ENCODE measurements around the gene GALNT9.

DNA sequence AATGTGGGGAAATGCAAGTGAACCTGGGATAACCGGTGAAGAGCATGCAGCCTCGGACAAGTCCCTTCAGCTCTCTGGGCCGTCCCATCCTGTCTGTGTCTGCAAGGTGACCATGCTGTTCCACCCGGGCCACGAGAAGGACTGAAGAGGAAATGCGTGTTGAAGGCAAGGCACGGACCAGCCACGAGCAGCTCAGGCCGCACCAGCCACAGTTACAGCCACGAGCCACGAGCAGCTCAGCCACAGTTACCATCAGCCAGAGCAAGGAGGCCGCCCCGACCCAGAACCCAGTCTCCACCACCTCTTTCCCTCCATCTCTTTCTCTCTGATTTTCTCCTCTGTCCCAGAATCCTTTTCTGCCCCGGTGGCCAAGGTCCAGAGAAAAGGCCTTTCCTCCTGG is 18.8 kb upstream of the GALNT9 start:
- TF ChIP-seq, protein P1, sequence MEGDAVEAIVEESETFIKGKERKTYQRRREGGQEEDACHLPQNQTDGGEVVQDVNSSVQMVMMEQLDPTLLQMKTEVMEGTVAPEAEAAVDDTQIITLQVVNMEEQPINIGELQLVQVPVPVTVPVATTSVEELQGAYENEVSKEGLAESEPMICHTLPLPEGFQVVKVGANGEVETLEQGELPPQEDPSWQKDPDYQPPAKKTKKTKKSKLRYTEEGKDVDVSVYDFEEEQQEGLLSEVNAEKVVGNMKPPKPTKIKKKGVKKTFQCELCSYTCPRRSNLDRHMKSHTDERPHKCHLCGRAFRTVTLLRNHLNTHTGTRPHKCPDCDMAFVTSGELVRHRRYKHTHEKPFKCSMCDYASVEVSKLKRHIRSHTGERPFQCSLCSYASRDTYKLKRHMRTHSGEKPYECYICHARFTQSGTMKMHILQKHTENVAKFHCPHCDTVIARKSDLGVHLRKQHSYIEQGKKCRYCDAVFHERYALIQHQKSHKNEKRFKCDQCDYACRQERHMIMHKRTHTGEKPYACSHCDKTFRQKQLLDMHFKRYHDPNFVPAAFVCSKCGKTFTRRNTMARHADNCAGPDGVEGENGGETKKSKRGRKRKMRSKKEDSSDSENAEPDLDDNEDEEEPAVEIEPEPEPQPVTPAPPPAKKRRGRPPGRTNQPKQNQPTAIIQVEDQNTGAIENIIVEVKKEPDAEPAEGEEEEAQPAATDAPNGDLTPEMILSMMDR (conservative IDR thresholded peaks at IDR 0.05 in 1 of 2, IDR thresholded peaks at IDR 0.05 in 1 of 2; ENCODE audit: extremely low read depth in 1 of 2, insufficient read depth in 1 of 2, low read depth in 1 of 2, low read length in 2 of 2): no peak
- no peak for TF ChIP-seq EZH2 (IDR thresholded peaks at IDR 0.05; ENCODE audit: borderline replicate concordance, low read length)

Data from mammary epithelial cell (primary cell).